ENCODE results near the gene DSCAM.

DSCAM gene

GRCh38 chr21:40647706-40648105 is 199.3 kb downstream of the DSCAM start:
- no peak for DNase-seq

- no peak for DNase-seq
Observed at GRCh38 chr21:40646651-40647050, 200.3 kb downstream of the DSCAM start.

- no peak for DNase-seq
Observed at GRCh38 chr21:40641042-40641441, 205.9 kb downstream of the DSCAM start.

DNA sequence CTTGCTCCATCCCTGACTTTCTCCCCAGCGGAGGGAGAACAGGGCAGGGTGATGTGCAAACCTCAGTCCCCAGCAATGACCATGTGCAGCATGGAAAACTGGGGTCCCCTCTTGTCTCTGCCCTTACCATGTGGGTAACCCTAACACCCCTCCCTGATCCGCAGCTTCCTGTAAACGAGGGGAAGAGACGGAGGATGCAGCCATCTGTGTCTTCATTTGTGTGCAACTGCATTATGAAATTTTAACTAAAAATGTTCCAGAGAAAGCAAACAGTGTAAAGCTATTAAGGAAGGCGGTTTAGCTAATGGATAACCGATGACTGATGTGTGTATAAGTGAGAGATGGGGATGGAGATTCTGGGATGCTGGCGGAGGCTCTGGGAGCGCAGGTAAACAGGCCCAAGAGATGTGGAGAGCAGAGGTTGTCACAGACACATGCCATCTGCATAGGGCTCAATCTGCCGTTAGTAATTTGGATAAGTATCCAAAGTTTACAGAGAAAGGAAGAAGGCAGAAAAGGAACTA is 206.6 kb downstream of the DSCAM start:
- DNase-seq, result no peak

DNA sequence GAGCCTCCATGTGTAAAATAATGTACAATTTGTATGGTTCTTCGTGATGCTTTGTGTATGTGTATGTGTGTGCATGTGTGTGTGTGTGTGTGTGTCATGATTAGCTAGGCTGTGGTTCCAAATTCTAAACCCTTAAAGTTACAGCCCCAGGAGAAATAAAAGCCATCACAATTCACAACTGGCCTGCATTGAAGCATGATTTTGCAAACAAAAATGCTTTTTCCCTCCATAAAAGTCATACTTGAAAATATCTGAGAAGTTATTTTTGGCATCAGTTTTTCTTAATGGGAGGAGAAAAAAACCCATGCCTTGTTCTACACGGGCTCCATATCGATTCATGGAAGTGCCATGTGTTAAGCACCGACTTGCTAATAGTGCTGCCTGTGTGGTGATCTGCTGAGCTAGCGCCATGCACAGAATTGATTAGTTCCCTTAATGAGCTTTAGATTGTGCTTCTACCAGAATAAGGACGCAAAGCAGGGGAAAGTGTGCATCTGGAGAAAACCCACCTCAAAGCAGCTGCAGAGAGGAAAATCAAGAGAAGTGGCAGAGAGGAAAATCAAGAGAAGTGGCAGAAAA is 207.3 kb downstream of the DSCAM start:
- no peak for DNase-seq

GRCh38 chr21:40638466-40639251 is 208.3 kb downstream of the DSCAM start:
- no peak for DNase-seq

DNA sequence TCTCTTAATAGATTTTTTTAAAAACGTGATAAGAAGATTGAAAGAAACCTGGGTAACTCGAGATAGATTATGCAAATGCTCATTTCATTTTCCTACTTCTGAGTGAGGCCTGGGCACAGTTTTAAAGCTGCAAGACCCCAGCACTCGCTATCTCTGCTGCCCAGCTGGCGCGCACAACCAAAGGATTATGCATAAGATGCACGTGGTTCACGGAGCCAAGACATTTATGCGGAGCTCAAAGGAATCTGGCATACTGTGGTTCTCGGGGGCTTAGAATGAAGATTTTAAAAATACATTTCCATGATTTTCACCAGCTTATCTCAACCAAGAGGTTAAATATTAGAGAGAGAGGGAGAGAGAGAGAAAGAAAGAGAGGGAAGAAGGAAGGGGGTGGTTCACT is 210.9 kb downstream of the DSCAM start:
- DNase-seq, result no peak

DNA sequence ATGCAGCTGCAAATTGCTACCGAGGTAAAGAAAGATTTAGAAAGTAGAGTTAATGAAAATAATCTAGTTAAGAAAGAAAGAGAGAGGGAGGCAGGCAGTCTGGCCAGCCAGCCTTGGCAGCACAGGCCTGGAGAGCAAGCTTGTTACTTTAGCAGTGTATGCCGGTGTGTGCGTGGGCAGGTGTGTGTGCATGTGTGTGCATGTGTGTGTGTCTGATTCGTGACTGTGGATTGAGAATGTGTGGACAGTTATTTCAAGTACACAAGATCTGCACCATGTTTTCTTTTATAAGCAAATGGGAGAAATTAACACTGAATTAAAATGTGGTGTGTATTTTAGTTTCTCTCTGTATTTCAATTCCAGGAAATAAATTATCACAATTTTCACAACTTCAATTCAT is 211.6 kb downstream of the DSCAM start:
- DNase-seq, result no peak

DNA sequence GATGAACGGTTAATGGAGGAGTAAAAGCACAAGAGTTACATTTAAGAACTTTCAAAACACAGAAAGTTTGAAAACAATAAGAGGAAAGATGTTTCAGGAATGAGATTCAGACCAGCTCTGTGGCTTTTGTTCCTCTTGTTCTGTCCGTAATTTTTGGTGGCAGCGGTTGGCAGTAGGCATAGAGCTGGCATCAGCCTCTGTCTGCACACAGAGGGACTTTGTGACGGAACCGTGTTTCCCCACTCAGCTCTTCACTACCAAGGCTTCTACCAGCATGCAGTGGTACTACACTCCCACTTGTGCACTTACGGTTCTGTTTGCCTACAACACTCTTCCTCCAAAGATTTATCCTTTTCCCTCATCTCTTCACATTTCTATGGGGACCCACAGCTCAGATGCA is 212.8 kb downstream of the DSCAM start:
- no peak for DNase-seq

GRCh38 chr21:40633048-40633447 is 213.9 kb downstream of the DSCAM start:
- DNase-seq, result no peak

DNA sequence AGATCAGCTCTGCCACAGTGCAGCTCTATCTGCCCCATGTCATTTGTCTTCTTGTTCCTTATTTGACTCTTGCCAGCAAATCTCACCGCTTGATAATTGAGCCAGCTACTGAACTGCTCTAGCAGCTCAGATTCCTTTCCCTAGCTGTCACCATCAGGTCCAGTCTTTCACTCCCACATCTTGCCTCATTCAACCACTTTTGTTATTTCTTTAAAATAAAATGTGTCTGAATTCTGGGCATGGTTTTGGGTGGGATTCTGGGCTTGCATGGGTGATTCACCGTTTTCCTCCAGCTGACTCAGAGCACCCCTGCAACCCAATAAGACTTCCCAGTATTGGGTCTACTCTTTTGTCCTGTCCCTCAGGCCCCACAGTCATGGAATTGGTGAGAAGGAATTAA is 215.7 kb downstream of the DSCAM start:
- DNase-seq, result no peak

DNA sequence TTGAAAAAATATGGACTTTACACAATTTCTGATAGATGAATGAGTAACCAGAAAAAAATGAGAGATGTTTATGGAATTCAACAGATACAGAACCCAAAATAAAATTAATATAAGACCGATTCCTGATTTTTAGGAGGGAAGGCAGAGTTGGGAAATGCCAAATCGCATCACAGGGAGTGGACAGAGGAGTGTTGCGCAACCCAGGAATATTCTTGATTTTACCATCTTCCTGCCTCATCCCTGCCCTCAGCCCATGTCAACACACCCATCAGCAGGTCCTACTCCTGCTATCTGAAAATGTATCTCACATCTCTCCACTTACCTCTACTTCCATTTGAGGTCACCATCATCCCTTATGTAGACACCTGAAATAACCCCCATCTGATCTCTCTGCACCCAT is 221.0 kb downstream of the DSCAM start:
- DNase-seq, result no peak

DNA sequence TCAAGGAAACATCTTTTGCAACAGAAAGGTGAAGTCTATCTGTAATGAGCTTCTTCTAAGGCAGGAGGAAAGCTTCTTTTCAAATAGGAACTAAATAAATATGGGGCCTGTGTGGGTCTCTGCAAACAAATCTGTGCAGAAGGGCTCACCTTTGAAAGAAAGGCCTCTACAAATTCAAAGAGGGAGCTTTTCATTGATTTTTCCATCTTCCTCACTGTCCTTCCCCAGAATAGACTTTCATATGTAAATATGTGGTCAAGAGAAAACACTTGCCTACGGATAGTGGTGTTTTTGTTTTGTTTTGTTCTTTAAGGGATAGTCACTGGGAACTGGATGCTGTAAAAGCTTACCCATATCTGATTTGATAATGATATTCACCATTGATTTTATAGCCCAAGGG is 223.4 kb downstream of the DSCAM start:
- DNase-seq, result no peak

DNA sequence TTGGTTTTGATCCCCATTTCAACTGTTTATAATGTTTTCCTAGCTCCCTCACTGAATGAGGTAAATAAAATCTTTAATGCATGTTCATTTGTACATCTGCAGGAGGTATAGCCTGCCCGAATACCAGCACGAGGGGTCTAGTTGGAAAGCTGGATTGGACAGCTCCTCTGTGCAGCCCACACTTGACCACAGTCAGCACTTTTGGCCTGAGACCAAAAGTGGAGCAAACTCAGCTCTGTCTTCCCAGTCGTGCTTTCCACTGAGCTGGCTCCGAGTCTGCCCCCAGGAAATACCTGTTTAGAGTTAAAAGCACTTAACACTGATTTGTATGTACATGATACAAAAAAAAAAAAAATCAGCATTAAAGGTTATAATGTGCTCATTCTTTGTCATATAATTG is 224.4 kb downstream of the DSCAM start:
- DNase-seq, result no peak

DNA sequence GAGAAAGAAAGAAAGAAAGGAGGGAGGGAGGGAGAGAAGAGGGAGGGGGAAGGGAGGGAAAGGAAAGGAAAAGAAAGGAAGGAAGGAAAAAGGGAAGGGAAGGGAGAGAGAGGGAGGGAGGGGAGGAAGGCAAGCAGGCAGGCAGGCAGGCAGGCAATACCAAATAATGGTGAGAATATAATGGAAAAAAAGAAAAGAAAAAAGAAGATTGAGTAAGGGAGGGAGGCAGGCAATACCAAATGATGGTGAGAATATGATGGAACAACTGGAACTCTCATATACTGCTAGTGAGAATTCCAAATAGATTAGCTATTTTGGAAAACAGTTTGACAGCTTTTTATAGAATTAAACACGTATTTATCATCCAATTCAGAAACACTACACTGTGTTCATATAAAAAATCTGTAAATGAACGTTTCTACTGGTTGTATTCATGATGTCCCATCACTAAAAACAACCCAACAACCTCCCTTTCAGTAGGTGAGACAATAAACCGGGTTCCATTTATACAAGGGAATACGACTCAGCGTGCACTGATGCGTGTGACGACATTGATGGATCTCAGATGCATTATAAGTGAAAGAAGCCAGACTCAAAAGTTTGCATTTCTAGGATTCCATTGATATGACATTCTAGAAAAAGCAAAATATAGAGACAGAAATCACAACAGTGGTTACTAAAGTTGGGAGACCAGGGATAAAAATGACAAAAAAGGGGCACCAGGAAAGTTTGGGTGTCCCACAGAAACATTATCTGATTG is 226.4 kb downstream of the DSCAM start:
- no peak for DNase-seq

GRCh38 chr21:40618191-40618973 is 228.6 kb downstream of the DSCAM start:
- DNase-seq, result no peak

- no peak for DNase-seq
Observed at GRCh38 chr21:40616377-40616704, 230.6 kb downstream of the DSCAM start.

- DNase-seq, result no peak
Observed at GRCh38 chr21:40615505-40616376, 231.2 kb downstream of the DSCAM start.

DNA sequence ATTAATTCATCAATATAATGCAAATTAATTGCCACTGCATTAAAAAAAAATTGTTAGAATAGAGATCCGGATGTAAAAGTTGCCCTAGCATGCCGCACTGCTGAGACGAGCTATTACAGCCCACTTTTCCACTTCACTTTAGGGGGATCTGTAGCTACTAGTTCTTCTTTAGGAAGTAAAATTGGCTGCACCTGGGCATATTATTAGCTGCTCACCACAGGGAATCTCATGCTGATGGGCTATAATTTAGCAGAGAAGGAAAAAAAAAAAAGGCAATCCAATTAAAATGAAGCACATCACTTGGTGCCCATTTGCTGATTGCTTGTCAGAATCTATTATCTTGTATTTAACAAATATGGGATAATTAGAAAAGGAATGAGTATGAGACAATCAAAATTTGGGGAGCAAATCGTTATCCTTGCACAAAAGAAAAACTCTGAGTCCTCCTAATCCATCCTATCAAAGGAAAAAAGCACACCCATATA is 233.4 kb downstream of the DSCAM start:
- no peak for DNase-seq

- DNase-seq, result no peak
Observed at GRCh38 chr21:40610345-40610744, 236.6 kb downstream of the DSCAM start.

DNA sequence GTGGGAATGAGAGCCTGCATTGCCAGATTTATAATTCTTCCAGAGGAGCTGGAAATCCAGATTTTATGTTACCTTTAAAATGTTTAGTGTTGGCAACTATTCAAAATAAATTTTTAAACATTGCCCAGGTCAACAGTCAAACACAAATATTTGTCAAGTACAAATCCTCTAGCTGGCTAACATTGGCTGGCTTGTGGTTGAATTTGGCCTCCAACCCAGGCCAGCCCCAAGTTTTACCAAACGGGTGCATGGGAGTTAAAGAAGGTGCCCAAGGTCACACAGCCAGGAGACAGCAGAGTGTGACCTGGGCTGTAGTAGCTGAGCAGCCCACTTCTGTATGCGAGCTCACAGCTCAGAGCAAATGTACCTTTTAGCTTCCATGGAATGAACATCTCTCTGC is 240.6 kb downstream of the DSCAM start:
- DNase-seq, result no peak

- DNase-seq, result no peak
Observed at GRCh38 chr21:40605094-40605493, 241.9 kb downstream of the DSCAM start.
